Mesendoderm (in vitro differentiated cells): ENCODE data around the gene EPC1.

Experiments used
- DNase-seq: peaks from one replicate; pipeline ENCODE4 v3.0.0; 2013
- H2AK5ac ChIP-seq: 2 replicates; pipeline ENCODE4 v1.6.1; 2013; ENCODE audit warnings: low read length, inconsistent platforms
- H2BK120ac ChIP-seq: 2 replicates; pipeline ENCODE4 v1.6.1; 2013; ENCODE audit warnings: low read depth, mild to moderate bottlenecking, low read length, moderate library complexity, mixed read lengths
- H2BK15ac ChIP-seq: replicated peaks from 2 replicates; pipeline ENCODE4 v1.6.1; 2013; ENCODE audit warnings: low read depth, mild to moderate bottlenecking, moderate library complexity
- H2BK5ac ChIP-seq: 2 replicates; pipeline ENCODE4 v1.6.1; 2013; ENCODE audit warnings: low read length, inconsistent platforms
- H3K18ac ChIP-seq: 2 replicates; pipeline ENCODE4 v1.6.1; 2013; ENCODE audit warnings: mild to moderate bottlenecking, low read length, mixed read lengths
- H3K23ac ChIP-seq: one replicate; pipeline ENCODE4 v1.6.1; 2013; ENCODE audit warnings: low read length
- H3K27ac ChIP-seq: 2 replicates; pipeline ENCODE4 v1.5.1; 2013; ENCODE audit warnings: low read depth, mild to moderate bottlenecking, inconsistent platforms, low read length, moderate library complexity
- H3K27me3 ChIP-seq: 2 replicates; pipeline ENCODE4 v1.6.1; 2013; ENCODE audit warnings: low read length, control low read depth, mild to moderate bottlenecking, inconsistent platforms; ENCODE audit not compliant: insufficient read depth, poor library complexity
- H3K36me3 ChIP-seq: 2 replicates; pipeline ENCODE4 v1.6.1; 2013; ENCODE audit warnings: low read length, inconsistent platforms; ENCODE audit not compliant: control insufficient read depth, insufficient read depth
- H3K4ac ChIP-seq: one replicate; pipeline ENCODE4 v1.6.1; 2013; ENCODE audit warnings: low read depth, mild to moderate bottlenecking, low read length, moderate library complexity
- H3K4me1 ChIP-seq: 2 replicates; pipeline ENCODE4 v1.6.1; 2013; ENCODE audit warnings: low read depth, low read length, inconsistent platforms; ENCODE audit not compliant: control insufficient read depth
- H3K4me2 ChIP-seq: 2 replicates; pipeline ENCODE4 v1.6.1; 2013; ENCODE audit warnings: low read length
- H3K4me3 ChIP-seq: 2 replicates; pipeline ENCODE4 v1.5.1; 2013; ENCODE audit warnings: mild to moderate bottlenecking, low read length
- H3K56ac ChIP-seq: one replicate; pipeline ENCODE4 v1.6.1; 2013; ENCODE audit warnings: low read length
- H3K79me1 ChIP-seq: 2 replicates; pipeline ENCODE4 v1.6.1; 2013; ENCODE audit warnings: low read length, inconsistent platforms
- H3K79me2 ChIP-seq: 2 replicates; pipeline ENCODE4 v1.6.1; 2013; ENCODE audit warnings: mild to moderate bottlenecking, low read length; ENCODE audit not compliant: control insufficient read depth, insufficient read depth
- H3K9ac ChIP-seq: 2 replicates; pipeline ENCODE4 v1.6.1; 2013; ENCODE audit warnings: low read length, inconsistent platforms
- H4K5ac ChIP-seq: one replicate; pipeline ENCODE4 v1.6.1; 2013; ENCODE audit warnings: low read length
- H4K8ac ChIP-seq: one replicate; pipeline ENCODE4 v1.6.1; 2013; ENCODE audit warnings: low read depth, mild to moderate bottlenecking, control low read depth, low read length, moderate library complexity
- WGBS: extraction: QIAGEN DNeasy Blood & Tissue Kit; methylation state at CpG from one replicate; pipeline ENCODE4 v1.1.7; 2013; ENCODE audit warnings: low lambda C conversion rate, missing lambda C conversion rate; ENCODE audit not compliant: insufficient coverage; ENCODE audit errors: extremely low coverage; 5-methylcytosine and 5-hydroxymethylcytosine counted together

The EPC1 gene

DNA sequence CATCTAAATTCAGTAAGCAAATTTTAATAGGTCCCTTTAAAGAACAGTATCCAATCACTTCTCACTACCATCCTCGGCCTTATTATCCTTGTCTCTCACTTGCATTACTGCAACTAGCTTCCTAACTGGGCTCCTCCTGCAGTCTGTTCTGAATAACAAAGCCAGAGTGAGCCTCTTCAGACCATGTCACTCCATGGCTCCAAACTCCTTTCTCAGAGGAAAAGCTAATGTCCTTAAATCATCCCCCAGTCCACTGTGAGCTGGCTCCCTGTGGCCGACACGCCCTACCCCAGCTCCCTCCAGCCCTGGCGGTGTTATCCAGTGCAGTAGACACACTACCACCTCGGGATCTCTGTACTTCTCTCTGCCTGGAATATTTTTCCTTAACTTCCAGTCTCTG lies 80.0 kb downstream of the EPC1 start:
- H3K4me2 ChIP-seq = no peak overlapping the region
- no peaks in the 10 kb centered on the region for H3K79me2 ChIP-seq
- H3K23ac ChIP-seq = no peak overlapping the region
- no peak overlapping the region for H3K9ac ChIP-seq
- H3K56ac ChIP-seq = peak overlapping the region; percentile 10
- no peak overlapping the region for H2AK5ac ChIP-seq
- H3K4me1 ChIP-seq = peaks cover 5% of the 10 kb centered on the region
- H4K8ac ChIP-seq = no peak overlapping the region
- no peak overlapping the region for H3K4ac ChIP-seq
- no peak overlapping the region for H3K27ac ChIP-seq
- H4K5ac ChIP-seq = no peak overlapping the region
- no peaks in the 10 kb centered on the region for H3K27me3 ChIP-seq
- H3K36me3 ChIP-seq = peaks cover 5% of the 10 kb centered on the region
- H3K4me3 ChIP-seq = no peak overlapping the region
- H3K18ac ChIP-seq = no peak overlapping the region
- H2BK5ac ChIP-seq = no peak overlapping the region
- H2BK120ac ChIP-seq = no peak overlapping the region
- WGBS = no CpG with 5 or more reads among the region's 5 CpGs
- peaks cover 2% of the 10 kb centered on the region for H3K79me1 ChIP-seq
- peak; percentile 78 for DNase-seq
- no peak overlapping the region for H2BK15ac ChIP-seq

DNA sequence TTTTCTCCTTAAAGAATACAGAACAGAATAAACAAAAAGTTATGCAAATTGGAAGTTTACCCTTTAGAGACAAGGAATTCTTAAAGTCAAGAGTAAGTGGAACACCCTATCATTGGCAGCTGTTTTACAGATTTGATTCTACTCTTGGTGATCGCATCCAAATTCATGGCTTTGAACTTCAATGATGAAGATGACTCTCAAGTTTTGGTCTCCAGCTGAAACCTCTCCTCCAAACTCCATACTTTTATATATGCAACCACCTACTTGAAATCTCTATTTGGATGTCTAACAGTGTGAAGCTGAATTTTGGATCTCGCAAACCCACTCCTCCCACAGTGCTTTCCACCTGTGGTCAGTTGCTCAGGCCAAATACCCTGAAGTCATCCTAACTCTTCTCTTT lies 80.4 kb downstream of the EPC1 start:
- peaks cover 5% of the 10 kb centered on the region for H3K4me1 ChIP-seq
- H3K4me2 ChIP-seq = no peak overlapping the region
- no peak overlapping the region for H4K5ac ChIP-seq
- H3K18ac ChIP-seq = no peak overlapping the region
- H3K79me2 ChIP-seq = no peaks in the 10 kb centered on the region
- no peak overlapping the region for H3K23ac ChIP-seq
- no peak overlapping the region for H3K4me3 ChIP-seq
- H3K9ac ChIP-seq = no peak overlapping the region
- H3K79me1 ChIP-seq = peaks cover 2% of the 10 kb centered on the region
- H3K4ac ChIP-seq = no peak overlapping the region
- no peak overlapping the region for H2AK5ac ChIP-seq
- H3K56ac ChIP-seq = no peak overlapping the region
- no peak for DNase-seq
- H4K8ac ChIP-seq = no peak overlapping the region
- H2BK15ac ChIP-seq = no peak overlapping the region
- WGBS = no CpG with 5 or more reads among the region's 2 CpGs
- peaks cover 4% of the 10 kb centered on the region for H3K36me3 ChIP-seq
- no peak overlapping the region for H2BK120ac ChIP-seq
- H3K27ac ChIP-seq = no peak overlapping the region
- H3K27me3 ChIP-seq = no peaks in the 10 kb centered on the region
- no peak overlapping the region for H2BK5ac ChIP-seq

DNA sequence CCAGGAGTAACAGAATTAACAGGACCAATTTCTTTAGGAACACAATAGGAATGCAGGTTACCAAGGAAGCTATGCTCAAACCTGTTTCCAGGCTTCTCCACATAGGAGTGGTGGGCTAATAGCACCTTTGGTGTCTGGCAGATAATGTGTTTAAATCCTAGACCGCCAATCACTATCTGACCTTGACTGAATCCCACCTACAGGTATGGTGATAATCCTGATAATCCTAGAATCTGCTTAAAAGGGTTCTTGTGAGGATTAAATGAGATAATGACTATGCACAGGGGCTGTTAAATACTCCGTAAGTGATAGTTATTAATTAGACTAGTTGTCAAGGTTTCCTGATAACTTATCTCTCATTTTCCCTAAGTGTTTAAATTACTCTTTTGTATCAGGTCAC lies 81.2 kb downstream of the EPC1 start:
- Histone ChIP-seq H2AK5ac (no peak overlapping the region), H4K8ac (no peak overlapping the region), H3K56ac (no peak overlapping the region), H3K27ac (no peak overlapping the region), H3K9ac (no peak overlapping the region), H3K4me2 (no peak overlapping the region), H3K4me3 (no peak overlapping the region), H3K36me3 (peaks cover 2% of the 10 kb centered on the region), H3K27me3 (no peaks in the 10 kb centered on the region), H2BK120ac (no peak overlapping the region), H3K4me1 (peaks cover 5% of the 10 kb centered on the region), H3K79me2 (no peaks in the 10 kb centered on the region), H3K18ac (no peak overlapping the region), H3K79me1 (peaks cover 2% of the 10 kb centered on the region), H4K5ac (no peak overlapping the region), H2BK5ac (no peak overlapping the region), H3K23ac (no peak overlapping the region), H3K4ac (no peak overlapping the region), H2BK15ac (no peak overlapping the region)
- WGBS = no CpG with 5 or more reads among the region's 2 CpGs
- DNase-seq = peak; percentile 82

DNA sequence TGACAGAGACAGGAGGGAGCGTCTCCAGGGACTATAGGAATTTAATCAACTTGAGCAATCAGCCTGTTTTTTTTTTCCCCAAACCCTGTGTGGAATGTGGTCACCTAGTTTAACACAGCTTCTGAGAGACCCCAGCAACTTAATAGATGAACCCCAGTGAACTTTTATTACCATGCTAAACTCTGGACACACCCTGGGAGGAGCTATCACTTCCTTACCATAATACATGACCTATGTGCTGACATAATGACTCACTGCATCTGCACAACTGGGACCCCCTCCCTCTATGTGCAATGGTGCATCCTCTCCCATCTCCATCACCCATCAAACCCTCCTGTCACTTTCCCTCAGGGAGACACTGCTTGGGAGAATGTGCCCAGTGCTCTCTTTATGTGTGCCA lies 83.7 kb downstream of the EPC1 start:
- DNase-seq = no peak
- H2BK15ac ChIP-seq = no peak overlapping the region
- no peak overlapping the region for H4K5ac ChIP-seq
- no peaks in the 10 kb centered on the region for H3K27me3 ChIP-seq
- no CpG with 5 or more reads among the region's 1 CpG for WGBS
- no peak overlapping the region for H3K9ac ChIP-seq
- H3K79me1 ChIP-seq = no peaks in the 10 kb centered on the region
- H3K79me2 ChIP-seq = no peaks in the 10 kb centered on the region
- no peak overlapping the region for H2BK5ac ChIP-seq
- no peak overlapping the region for H3K4me3 ChIP-seq
- H3K4ac ChIP-seq = no peak overlapping the region
- H3K27ac ChIP-seq = no peak overlapping the region
- H3K36me3 ChIP-seq = no peaks in the 10 kb centered on the region
- no peak overlapping the region for H2BK120ac ChIP-seq
- H3K23ac ChIP-seq = no peak overlapping the region
- H3K18ac ChIP-seq = no peak overlapping the region
- H3K56ac ChIP-seq = no peak overlapping the region
- H3K4me2 ChIP-seq = no peak overlapping the region
- H4K8ac ChIP-seq = no peak overlapping the region
- peaks cover 5% of the 10 kb centered on the region for H3K4me1 ChIP-seq
- no peak overlapping the region for H2AK5ac ChIP-seq

DNA sequence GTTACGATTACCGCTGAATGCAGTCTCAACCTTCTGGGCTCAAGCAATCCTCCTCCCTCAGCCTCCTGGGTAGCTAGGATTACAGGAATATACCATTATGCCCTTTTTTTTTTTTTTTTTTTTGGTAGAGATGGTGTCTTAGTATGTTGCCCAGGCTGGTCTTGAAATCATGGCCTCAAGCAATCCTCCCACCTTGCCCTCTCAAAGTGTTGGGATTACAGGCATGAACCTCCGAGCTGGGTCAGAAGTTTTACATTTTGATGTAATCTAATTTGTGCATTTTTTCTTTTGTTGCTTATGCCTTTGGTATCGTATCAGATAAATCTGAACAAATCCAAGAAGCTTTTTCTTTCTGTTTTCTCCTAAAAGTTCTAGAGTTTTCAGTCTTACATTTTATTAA lies 87.4 kb downstream of the EPC1 start:
- no peak overlapping the region for H3K4me2 ChIP-seq
- H3K4ac ChIP-seq = no peak overlapping the region
- no peaks in the 10 kb centered on the region for H3K79me2 ChIP-seq
- H3K9ac ChIP-seq = no peak overlapping the region
- no peak overlapping the region for H2BK5ac ChIP-seq
- no peaks in the 10 kb centered on the region for H3K36me3 ChIP-seq
- no peak overlapping the region for H3K56ac ChIP-seq
- no peak overlapping the region for H3K27ac ChIP-seq
- no peak for DNase-seq
- H2BK15ac ChIP-seq = no peak overlapping the region
- H3K27me3 ChIP-seq = no peaks in the 10 kb centered on the region
- WGBS = no CpG with 5 or more reads among the region's 4 CpGs
- no peaks in the 10 kb centered on the region for H3K79me1 ChIP-seq
- no peak overlapping the region for H4K5ac ChIP-seq
- no peak overlapping the region for H2BK120ac ChIP-seq
- H3K4me1 ChIP-seq = no peaks in the 10 kb centered on the region
- no peak overlapping the region for H3K4me3 ChIP-seq
- no peak overlapping the region for H2AK5ac ChIP-seq
- no peak overlapping the region for H4K8ac ChIP-seq
- H3K18ac ChIP-seq = no peak overlapping the region
- no peak overlapping the region for H3K23ac ChIP-seq

DNA sequence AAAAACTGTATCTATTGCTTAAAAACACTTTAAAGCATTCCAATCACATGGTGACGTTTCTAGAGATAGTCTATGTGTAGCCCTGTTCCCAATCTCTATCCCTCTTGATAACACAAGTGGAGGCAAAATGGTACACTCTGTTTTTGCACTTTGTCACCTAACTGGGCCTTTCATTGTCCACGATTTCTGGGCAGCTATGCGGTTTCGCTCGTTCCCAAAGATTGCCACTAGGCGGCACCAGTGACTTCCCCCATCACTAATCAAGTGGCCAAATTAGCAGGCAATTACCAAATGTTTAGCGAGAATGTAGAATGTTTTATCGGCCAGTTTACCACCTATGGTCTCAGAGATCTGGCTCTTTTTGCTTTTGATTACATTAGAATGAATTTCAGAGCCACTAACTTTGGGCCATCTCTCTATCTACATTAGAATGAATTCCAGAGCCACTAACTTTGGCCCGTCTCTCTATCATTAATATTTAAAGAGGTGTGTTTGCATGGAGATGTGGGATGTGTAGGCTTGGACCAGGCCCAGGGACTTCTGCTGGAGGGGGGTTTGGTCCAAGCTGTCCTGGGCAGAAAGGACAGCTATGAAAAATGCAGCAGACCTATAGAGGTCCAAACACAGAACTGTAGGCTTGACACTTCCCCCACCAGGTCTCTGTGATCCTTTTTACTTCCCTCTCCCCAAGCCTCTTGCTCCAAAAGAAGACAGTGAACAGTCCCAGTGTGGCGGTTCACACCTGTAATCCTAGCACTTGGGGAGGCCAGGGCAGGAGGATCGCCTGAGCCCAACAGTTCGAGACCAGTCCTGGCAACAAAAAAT lies 90.1 kb downstream of the EPC1 start:
- H2BK5ac ChIP-seq = no peak overlapping the region
- peak; percentile 87 for DNase-seq
- H3K27ac ChIP-seq = no peak overlapping the region
- H4K5ac ChIP-seq = no peak overlapping the region
- H3K4me3 ChIP-seq = no peak overlapping the region
- H3K79me2 ChIP-seq = no peaks in the 10 kb centered on the region
- no peaks in the 10 kb centered on the region for H3K79me1 ChIP-seq
- no peak overlapping the region for H2AK5ac ChIP-seq
- H4K8ac ChIP-seq = no peak overlapping the region
- no peak overlapping the region for H2BK120ac ChIP-seq
- peaks cover 2% of the 10 kb centered on the region for H3K4me1 ChIP-seq
- no peak overlapping the region for H3K18ac ChIP-seq
- no peak overlapping the region for H3K9ac ChIP-seq
- no peak overlapping the region for H3K56ac ChIP-seq
- no peak overlapping the region for H3K4ac ChIP-seq
- H2BK15ac ChIP-seq = no peak overlapping the region
- no peak overlapping the region for H3K23ac ChIP-seq
- no peaks in the 10 kb centered on the region for H3K27me3 ChIP-seq
- no peak overlapping the region for H3K4me2 ChIP-seq
- H3K36me3 ChIP-seq = no peaks in the 10 kb centered on the region
- WGBS = no CpG with 5 or more reads among the region's 12 CpGs
